Spleen (tissue), 11 donors: ENCODE results near the gene HACD4. TPM values are rescaled to one million over a fixed set of nuclear protein-coding genes. Genes with fewer than 3 reads are reported as not detected.

Experiments
- DNase-seq: peaks from one replicate; pipeline ENCODE4 v3.0.0-alpha.2; 2020
- H3K27ac ChIP-seq, 8 donors: fragments of 200-600 bp; sonication (generic) in 7 of 8; 1 replicate in 4 of 8; 2 replicates in 4 of 8; pipeline versions ENCODE4 v1.5.0 to v1.8.0; 2016 to 2021; ENCODE audit warnings: inconsistent platforms in 4 of 8, mild to moderate bottlenecking in 4 of 8, moderate library complexity in 1 of 8
- H3K27me3 ChIP-seq, 7 donors: fragments of 200-600 bp; sonication (generic) in 6 of 7; replicated peaks in 1 of 7; 1 replicate in 4 of 7; 2 replicates in 3 of 7; pipeline versions ENCODE4 v1.5.0 to v1.8.0; 2016 to 2021; ENCODE audit warnings: inconsistent platforms in 3 of 7, mild to moderate bottlenecking in 1 of 7
- H3K36me3 ChIP-seq, 6 donors: fragments of 200-600 bp; sonication (generic) in 5 of 6; 1 replicate in 4 of 6; 2 replicates in 2 of 6; pipeline versions ENCODE4 v1.5.0 to v1.8.0; 2016 to 2021; ENCODE audit warnings: inconsistent platforms in 2 of 6
- H3K4me1 ChIP-seq, 6 donors: fragments of 200-600 bp; sonication (generic) in 5 of 6; 1 replicate in 3 of 6; 2 replicates in 3 of 6; pipeline versions ENCODE4 v1.5.0 to v1.8.0; 2016 to 2021; ENCODE audit warnings: inconsistent platforms in 3 of 6
- H3K4me3 ChIP-seq, 8 donors: fragments of 200-600 bp; sonication (generic) in 7 of 8; 1 replicate in 4 of 8; 2 replicates in 4 of 8; pipeline versions ENCODE4 v1.5.0 to v1.8.0; 2016 to 2021; ENCODE audit warnings: inconsistent platforms in 4 of 8, mild to moderate bottlenecking in 4 of 8, moderate library complexity in 2 of 8
- H3K9me3 ChIP-seq, 8 donors: fragments of 200-600 bp; sonication (generic) in 7 of 8; 1 replicate in 4 of 8; 2 replicates in 4 of 8; pipeline versions ENCODE4 v1.5.0 to v1.8.0; 2016 to 2021; ENCODE audit warnings: inconsistent platforms in 4 of 8
- POLR2A ChIP-seq, 3 donors: fragments of 450-650 bp; IDR thresholded peaks; one replicate each; pipeline ENCODE4 v1.5.1; 2017; ENCODE audit warnings: antibody characterized with exemption in 3 of 3, mild to moderate bottlenecking in 1 of 3
- POLR2AphosphoS5 ChIP-seq, 3 donors: sonication (generic); formaldehyde crosslinking; IDR thresholded peaks; one replicate each; pipeline ENCODE4 v1.5.1; 2017; ENCODE audit warnings: antibody characterized with exemption in 3 of 3
- WGBS, 5 donors: extraction: QIAGEN DNeasy Blood & Tissue Kit in 3 of 5; methylation state at CpG; one replicate each; pipeline versions ENCODE4 v1.1.5 to v1.1.7; 2013 to 2018; 5-methylcytosine and 5-hydroxymethylcytosine counted together
- intact Hi-C: fragments of 100-400 bp; cut with DNase I; formaldehyde crosslinking; loops from one replicate; pipeline ENCODE4 v1.15.0; 2023; ENCODE audit warnings: low total_unique reads
- polyA plus RNA-seq, 3 donors: library from polyadenylated mRNA; stranded (reverse); fragments of 200-250 nt; gene quantifications; one replicate each; pipeline ENCODE4 v1.2.1, GENCODE V29; 2013
- total RNA-seq, 7 donors: library from RNA; depleted of rRNA in 3 of 7; stranded (reverse); fragments of >200 nt in 3 of 7; fragmentation: NEBNext Ultra II Directional in 4 of 7; extraction: Animal tissue kit (Norgen Biotek cat#: 25700) in 4 of 7; gene quantifications; one replicate each; pipeline versions ENCODE4 v1.1.0 to v1.2.1, GENCODE V29; 2016 to 2021
- TF ChIP-seq, protein P1 (sequence below), 11 experiments: fragments of 200-600 bp in 7 of 11; fragments of 450-650 bp in 4 of 11; sonication (generic) in 4 of 11; IDR thresholded peaks in 8 of 11; conservative IDR thresholded peaks in 3 of 11; 1 replicate in 7 of 11; 2 replicates in 4 of 11; pipeline versions ENCODE4 v1.4.0 to v1.8.0; 2016 to 2021; ENCODE audit warnings: antibody characterized with exemption in 11 of 11, inconsistent platforms in 4 of 11, mild to moderate bottlenecking in 1 of 11
- donor health status: healthy with polysubstance abuse.
- donor health status: DM: no; HTN: no; CAD: no; lungs with moderate emphysema.
- donor health status: DM: no; HTN: no; CAD: no.
- donor health status: Bipolar disorder and iron deficiency.
- donor health status: healthy.
- donor health status: DM: no; HTN: no; CAD: no.
- donor health status: DM: yes; HTN: yes; CAD: no.

The HACD4 gene
- total and polyA plus RNA-seq, 10 donors, result 1.6 to 18.0 (median 7.0) TPM

DNA sequence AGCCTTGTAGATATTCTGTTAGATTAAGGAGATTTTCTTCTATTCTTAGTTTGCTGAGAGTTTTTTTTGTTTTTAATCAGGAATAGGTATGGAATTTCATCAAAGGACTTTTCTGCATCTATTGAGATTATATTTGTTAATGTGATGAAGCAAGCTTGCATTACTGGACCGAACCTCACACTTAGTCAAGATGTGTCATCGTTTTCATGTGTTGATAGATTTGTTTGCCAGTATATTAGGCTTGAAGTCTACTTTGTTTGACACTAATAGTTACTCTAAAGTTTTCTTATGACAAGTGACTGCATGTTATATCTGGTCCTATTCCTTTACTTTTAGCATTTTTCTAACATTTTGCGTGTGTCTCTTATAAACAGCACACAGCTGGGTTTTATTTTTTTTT, 12.4 kb upstream of the HACD4 start:
- Histone ChIP-seq H3K27me3 (no peaks in the 10 kb centered on the region), H3K4me3 (no peak overlapping the region), H3K9me3 (no peaks in the 10 kb centered on the region), H3K36me3 (no peaks in the 10 kb centered on the region), H3K4me1 (no peaks in the 10 kb centered on the region), H3K27ac (no peak overlapping the region)
- intact Hi-C loops, result no loop called here
- no peak for DNase-seq
- WGBS, 5 donors, result 75 to 99% (median 95%) methylated on average over 3 of the region's 3 CpGs
- TF ChIP-seq, protein P1, sequence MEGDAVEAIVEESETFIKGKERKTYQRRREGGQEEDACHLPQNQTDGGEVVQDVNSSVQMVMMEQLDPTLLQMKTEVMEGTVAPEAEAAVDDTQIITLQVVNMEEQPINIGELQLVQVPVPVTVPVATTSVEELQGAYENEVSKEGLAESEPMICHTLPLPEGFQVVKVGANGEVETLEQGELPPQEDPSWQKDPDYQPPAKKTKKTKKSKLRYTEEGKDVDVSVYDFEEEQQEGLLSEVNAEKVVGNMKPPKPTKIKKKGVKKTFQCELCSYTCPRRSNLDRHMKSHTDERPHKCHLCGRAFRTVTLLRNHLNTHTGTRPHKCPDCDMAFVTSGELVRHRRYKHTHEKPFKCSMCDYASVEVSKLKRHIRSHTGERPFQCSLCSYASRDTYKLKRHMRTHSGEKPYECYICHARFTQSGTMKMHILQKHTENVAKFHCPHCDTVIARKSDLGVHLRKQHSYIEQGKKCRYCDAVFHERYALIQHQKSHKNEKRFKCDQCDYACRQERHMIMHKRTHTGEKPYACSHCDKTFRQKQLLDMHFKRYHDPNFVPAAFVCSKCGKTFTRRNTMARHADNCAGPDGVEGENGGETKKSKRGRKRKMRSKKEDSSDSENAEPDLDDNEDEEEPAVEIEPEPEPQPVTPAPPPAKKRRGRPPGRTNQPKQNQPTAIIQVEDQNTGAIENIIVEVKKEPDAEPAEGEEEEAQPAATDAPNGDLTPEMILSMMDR (IDR thresholded peaks at IDR 0.05 in 8 of 11, conservative IDR thresholded peaks at IDR 0.05 in 3 of 11), result no peak
- TF ChIP-seq POLR2A (IDR thresholded peaks at IDR 0.05) (no peak), POLR2AphosphoS5 (IDR thresholded peaks at IDR 0.05) (no peak)

DNA sequence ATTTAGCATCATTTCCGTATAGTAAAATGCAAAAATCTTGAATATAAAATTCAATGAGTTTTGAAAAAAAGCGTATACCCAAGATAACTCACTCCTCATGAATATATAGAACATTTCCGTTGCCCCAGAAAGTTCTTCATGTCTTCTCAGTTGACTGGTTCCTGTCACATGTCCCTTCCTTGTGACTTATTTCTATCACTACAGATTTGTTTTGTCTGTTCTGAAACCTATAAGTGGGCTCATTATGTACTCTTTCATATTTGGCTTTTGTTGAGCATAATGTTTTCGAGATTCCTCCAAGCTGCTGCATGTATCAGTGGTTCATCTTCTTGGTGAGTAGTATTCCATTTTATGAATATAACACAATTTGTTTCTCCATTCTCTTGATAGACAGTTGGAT, 11.0 kb upstream of the HACD4 start:
- DNase-seq, result no peak
- intact Hi-C loops, result no loop called here
- TF ChIP-seq, protein P1 (IDR thresholded peaks at IDR 0.05 in 8 of 11, conservative IDR thresholded peaks at IDR 0.05 in 3 of 11), result no peak
- TF ChIP-seq POLR2AphosphoS5 (IDR thresholded peaks at IDR 0.05) (no peak), POLR2A (IDR thresholded peaks at IDR 0.05) (no peak)

DNA sequence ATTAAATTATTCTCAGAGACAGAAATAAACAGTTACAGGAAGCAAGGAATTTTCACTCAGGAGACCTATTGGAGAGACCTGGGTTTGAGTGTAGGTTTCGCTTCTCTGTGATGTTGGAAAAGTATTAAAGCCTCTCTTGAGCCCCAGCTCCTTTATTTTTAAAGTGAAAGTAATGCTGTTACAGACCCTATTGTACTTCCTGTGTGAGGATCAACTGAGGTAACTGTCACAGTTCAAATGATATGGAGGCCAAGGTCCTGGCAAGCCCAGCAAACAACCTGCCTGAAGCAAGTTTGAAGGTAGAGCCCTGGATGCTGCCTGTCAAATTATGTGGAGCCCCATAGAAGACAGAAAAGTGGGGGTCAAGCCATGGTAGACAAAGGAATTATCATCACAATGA, 7.9 kb upstream of the HACD4 start:
- no peaks in the 10 kb centered on the region for H3K9me3 ChIP-seq
- TF ChIP-seq POLR2AphosphoS5 (IDR thresholded peaks at IDR 0.05), result no peak
- no peak for TF ChIP-seq POLR2A (IDR thresholded peaks at IDR 0.05)
- TF ChIP-seq, protein P1 (IDR thresholded peaks at IDR 0.05 in 8 of 11, conservative IDR thresholded peaks at IDR 0.05 in 3 of 11), result no peak
- 89 to 98% (median 96%) methylated on average over 1 of the region's 1 CpG for WGBS, 5 donors
- no peaks in the 10 kb centered on the region for H3K4me1 ChIP-seq
- no peaks in the 10 kb centered on the region for H3K27me3 ChIP-seq
- no peak for DNase-seq
- no peaks in the 10 kb centered on the region for H3K36me3 ChIP-seq
- no peak overlapping the region for H3K4me3 ChIP-seq
- H3K27ac ChIP-seq, result no peak overlapping the region
- intact Hi-C loops, result no loop called here

More for the DNA sequence above, 11.0 kb upstream of the HACD4 start:
- Histone ChIP-seq H3K27ac (no peak overlapping the region), H3K36me3 (no peaks in the 10 kb centered on the region), H3K27me3 (no peaks in the 10 kb centered on the region), H3K4me1 (no peaks in the 10 kb centered on the region), H3K9me3 (no peaks in the 10 kb centered on the region), H3K4me3 (no peak overlapping the region)
- WGBS, 5 donors, result 84 to 97% (median 88%) methylated on average over 4 of the region's 4 CpGs

DNA sequence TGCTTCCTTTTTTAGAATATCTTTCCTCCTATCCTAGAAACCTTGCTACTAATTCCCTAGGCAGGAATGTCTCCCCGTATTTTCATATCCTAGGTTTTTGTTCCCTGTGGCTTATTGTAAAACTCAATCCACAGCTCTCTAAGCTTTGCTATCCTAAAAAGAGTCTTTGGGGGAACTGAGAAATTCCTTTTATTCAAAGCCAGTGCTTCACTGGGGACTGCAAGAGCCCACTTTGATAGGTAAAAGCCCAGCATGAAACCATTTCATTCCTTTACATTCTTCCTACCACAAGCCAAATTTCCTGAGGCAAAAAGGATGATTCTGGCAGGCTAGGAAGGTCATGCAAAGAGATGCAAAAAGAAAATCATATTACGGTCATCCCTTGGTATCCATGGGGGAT, 5.8 kb upstream of the HACD4 start:
- Histone ChIP-seq H3K4me3 (no peak overlapping the region), H3K4me1 (peaks cover 0 to 2% (median 0%) of the 10 kb centered on the region in 6 donors), H3K27me3 (peaks cover 0 to under 1% (median 0%) of the 10 kb centered on the region in 7 donors), H3K27ac (no peak overlapping the region), H3K36me3 (no peaks in the 10 kb centered on the region), H3K9me3 (no peaks in the 10 kb centered on the region)
- intact Hi-C loops, result no loop called here
- no peak for DNase-seq
- WGBS, 5 donors, result 91 to 99% (median 98%) methylated on average over 2 of the region's 2 CpGs
- TF ChIP-seq, protein P1 (IDR thresholded peaks at IDR 0.05 in 8 of 11, conservative IDR thresholded peaks at IDR 0.05 in 3 of 11), result no peak
- TF ChIP-seq POLR2AphosphoS5 (IDR thresholded peaks at IDR 0.05) (no peak), POLR2A (IDR thresholded peaks at IDR 0.05) (no peak)
